ENCODE data around the gene SLC16A7.

Gene SLC16A7

GRCh38 chr12:59708484-59708883, 112.7 kb downstream of the SLC16A7 start:
- TF ChIP-seq CTCF (conservative IDR thresholded peaks at IDR 0.05; ENCODE audit: low read length): no peak
- H3K4me3 ChIP-seq (ENCODE audit: low read length): no peak overlapping the region
- no peak for DNase-seq (ENCODE audit: low read depth)

GRCh38 chr12:59710004-59710628, 114.3 kb downstream of the SLC16A7 start:
- TF ChIP-seq CTCF (conservative IDR thresholded peaks at IDR 0.05; ENCODE audit: low read length): no peak
- no peak for DNase-seq (ENCODE audit: low read depth)
- no peak overlapping the region for H3K4me3 ChIP-seq (ENCODE audit: low read length)

- H3K4me3 ChIP-seq (ENCODE audit: low read length): no peak overlapping the region
- no peak for TF ChIP-seq CTCF (conservative IDR thresholded peaks at IDR 0.05; ENCODE audit: low read length)
- no peak for DNase-seq (ENCODE audit: low read depth)
Measured at GRCh38 chr12:59710964-59711363, 115.1 kb downstream of the SLC16A7 start.

GRCh38 chr12:59715434-59715833, 119.6 kb downstream of the SLC16A7 start:
- H3K4me3 ChIP-seq (ENCODE audit: low read length): no peak overlapping the region
- no peak for DNase-seq (ENCODE audit: low read depth)
- no peak for TF ChIP-seq CTCF (conservative IDR thresholded peaks at IDR 0.05; ENCODE audit: low read length)

- no peak for TF ChIP-seq CTCF (conservative IDR thresholded peaks at IDR 0.05; ENCODE audit: low read length)
- no peak overlapping the region for H3K4me3 ChIP-seq (ENCODE audit: low read length)
- DNase-seq (ENCODE audit: low read depth): no peak
Measured at GRCh38 chr12:59716043-59716442, 120.2 kb downstream of the SLC16A7 start.

GRCh38 chr12:59717436-59717835, 121.6 kb downstream of the SLC16A7 start:
- no peak for DNase-seq (ENCODE audit: low read depth)
- H3K4me3 ChIP-seq (ENCODE audit: low read length): no peak overlapping the region
- no peak for TF ChIP-seq CTCF (conservative IDR thresholded peaks at IDR 0.05; ENCODE audit: low read length)

- TF ChIP-seq CTCF (conservative IDR thresholded peaks at IDR 0.05; ENCODE audit: low read length): no peak
- DNase-seq (ENCODE audit: low read depth): no peak
- no peak overlapping the region for H3K4me3 ChIP-seq (ENCODE audit: low read length)
Measured at GRCh38 chr12:59719701-59720100, 123.9 kb downstream of the SLC16A7 start.

All from AG10803 (cell line).